Neural progenitor cell (in vitro differentiated cells): Measurements from ENCODE around the gene ZC3H10.

Source experiments
- CTCF ChIP-seq: fragments of 200-600 bp; sonication (generic); IDR thresholded peaks from 2 replicates; pipeline ENCODE4 v1.5.1; 2017; ENCODE audit warnings: antibody characterized with exemption, mild to moderate bottlenecking
- EZH2 ChIP-seq: fragments of 200-600 bp; sonication (generic); IDR thresholded peaks from 2 replicates; pipeline ENCODE4 v1.6.1; 2017; ENCODE audit warnings: antibody characterized with exemption, mild to moderate bottlenecking, moderate library complexity
- EZH2phosphoT487 ChIP-seq: fragments of 200-600 bp; sonication (generic); IDR thresholded peaks from 2 replicates; pipeline ENCODE4 v1.6.1; 2017; ENCODE audit warnings: antibody characterized with exemption

DNA sequence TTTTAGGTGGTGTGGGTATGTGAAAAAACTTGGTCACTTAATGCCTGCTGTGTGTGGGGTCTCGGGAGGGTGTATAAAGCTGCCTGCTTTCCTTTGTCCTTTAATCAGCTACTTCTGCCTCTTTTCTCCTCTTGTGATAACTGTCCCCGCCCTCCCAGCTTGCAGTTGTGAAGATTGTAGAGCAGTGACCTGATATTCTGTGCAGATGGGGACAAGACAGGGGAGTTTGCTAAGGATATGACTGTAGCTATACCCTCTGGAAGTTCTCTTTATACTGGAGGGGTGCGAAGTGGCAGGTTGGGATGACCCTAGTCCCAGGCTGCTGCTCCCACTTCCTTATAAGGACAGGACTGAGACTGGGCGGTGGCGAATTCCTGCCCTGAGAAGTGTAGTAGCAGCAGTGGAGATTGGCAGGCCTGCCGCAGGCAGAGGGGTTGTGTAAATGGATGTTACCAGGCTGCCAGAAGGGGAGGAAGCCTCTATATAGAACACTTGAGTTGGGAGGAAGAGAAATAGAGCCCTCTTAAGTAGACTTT, 40.9 kb downstream of the ZC3H10 start:
- TF ChIP-seq CTCF, result no peak
- no peak for TF ChIP-seq EZH2
- no peak for TF ChIP-seq EZH2phosphoT487
